ENCODE results near the gene PROS1. TPM values are rescaled to one million over a fixed set of nuclear protein-coding genes. Genes with fewer than 3 reads are reported as not detected.
"Not testable (repeated sequence)": the region's sequence is repeated elsewhere in the genome, so short reads cannot be mapped to it uniquely, and the experiment has no call there.

The PROS1 gene
- polyA plus RNA-seq, 1 donor from 2014 or later = 2.8 TPM

GRCh38 chr3:93855401-93855800 lies 118.3 kb downstream of the PROS1 start:
- H3K36me3 ChIP-seq (ENCODE audit: insufficient read depth, low read length) = no peaks in the 10 kb centered on the region
- H3K4me2 ChIP-seq (ENCODE audit: low read length) = no peak overlapping the region
- no peaks in the 10 kb centered on the region for H3K79me2 ChIP-seq (replicated peaks; ENCODE audit: insufficient read depth, low read length)
- H3K4me3 ChIP-seq (ENCODE audit: low read length) = no peak overlapping the region
- H3K9me2 ChIP-seq (ENCODE audit: insufficient read depth, low read length) = no peaks in the 10 kb centered on the region
- no peaks in the 10 kb centered on the region for H3K27me3 ChIP-seq (ENCODE audit: insufficient read depth, low read depth, low read length)
- no peak overlapping the region for H3K27ac ChIP-seq (ENCODE audit: low read length)
- no peaks in the 10 kb centered on the region for H3F3A ChIP-seq (ENCODE audit: insufficient read depth, low read length, poor library complexity, severe bottlenecking)
- TF ChIP-seq TAF1 (IDR thresholded peaks at IDR 0.05; ENCODE audit: low read depth) (no peak), SMC3 (conservative IDR thresholded peaks at IDR 0.05; ENCODE audit: poor library complexity) (no peak), EZH2 (IDR thresholded peaks at IDR 0.05; ENCODE audit: borderline replicate concordance, insufficient read depth, low read length, poor library complexity, severe bottlenecking) (no peak), POLR2AphosphoS5 (IDR thresholded peaks at IDR 0.05) (no peak)
- no peak overlapping the region for H3K9ac ChIP-seq (ENCODE audit: low read length)
- peaks cover 5% of the 10 kb centered on the region for H3K9me3 ChIP-seq (ENCODE audit: low read length)
- H2AFZ ChIP-seq (ENCODE audit: low read depth, low read length) = no peak overlapping the region
- no peaks in the 10 kb centered on the region for H4K20me1 ChIP-seq (ENCODE audit: insufficient read depth)

GRCh38 chr3:93852228-93852627 lies 121.5 kb downstream of the PROS1 start:
- H2AFZ ChIP-seq (ENCODE audit: low read depth, low read length); H3K36me3 ChIP-seq (ENCODE audit: insufficient read depth, low read length); H3K4me3 ChIP-seq (ENCODE audit: low read length); H3K9ac ChIP-seq (ENCODE audit: low read length); H3F3A ChIP-seq (ENCODE audit: insufficient read depth, low read length, poor library complexity, severe bottlenecking); H3K9me2 ChIP-seq (ENCODE audit: insufficient read depth, low read length); H4K20me1 ChIP-seq (ENCODE audit: insufficient read depth); H3K27me3 ChIP-seq (ENCODE audit: insufficient read depth, low read depth, low read length); H3K4me2 ChIP-seq (ENCODE audit: low read length); H3K9me3 ChIP-seq (ENCODE audit: low read length); H3K79me2 ChIP-seq (replicated peaks; ENCODE audit: insufficient read depth, low read length); H3K27ac ChIP-seq (ENCODE audit: low read length): not testable (repeated sequence)

GRCh38 chr3:93843981-93844380 lies 129.7 kb downstream of the PROS1 start:
- Histone ChIP-seq H4K20me1 (ENCODE audit: insufficient read depth) (no peaks in the 10 kb centered on the region), H3K4me2 (ENCODE audit: low read length) (no peak overlapping the region), H3K9ac (ENCODE audit: low read length) (no peak overlapping the region), H3K79me2 (replicated peaks; ENCODE audit: insufficient read depth, low read length) (no peaks in the 10 kb centered on the region), H3K27me3 (ENCODE audit: insufficient read depth, low read depth, low read length) (no peaks in the 10 kb centered on the region), H2AFZ (ENCODE audit: low read depth, low read length) (no peak overlapping the region), H3K9me2 (ENCODE audit: insufficient read depth, low read length) (no peaks in the 10 kb centered on the region), H3F3A (ENCODE audit: insufficient read depth, low read length, poor library complexity, severe bottlenecking) (no peaks in the 10 kb centered on the region), H3K4me3 (ENCODE audit: low read length) (no peak overlapping the region), H3K27ac (ENCODE audit: low read length) (no peak overlapping the region), H3K9me3 (ENCODE audit: low read length) (no peaks in the 10 kb centered on the region), H3K36me3 (ENCODE audit: insufficient read depth, low read length) (no peaks in the 10 kb centered on the region)
- TF ChIP-seq POLR2AphosphoS5 (IDR thresholded peaks at IDR 0.05) = no peak
- no peak for TF ChIP-seq CTCF (IDR thresholded peaks at IDR 0.05; ENCODE audit: poor library complexity, severe bottlenecking)
- TF ChIP-seq EZH2 (IDR thresholded peaks at IDR 0.05; ENCODE audit: borderline replicate concordance, insufficient read depth, low read length, poor library complexity, severe bottlenecking) = no peak
- TF ChIP-seq REST (IDR thresholded peaks at IDR 0.05; ENCODE audit: borderline replicate concordance) = no peak
- no peak for TF ChIP-seq SMC3 (conservative IDR thresholded peaks at IDR 0.05; ENCODE audit: poor library complexity)
- TF ChIP-seq MXI1 (conservative IDR thresholded peaks at IDR 0.05; ENCODE audit: poor library complexity, severe bottlenecking) = no peak
- TF ChIP-seq TAF1 (IDR thresholded peaks at IDR 0.05; ENCODE audit: low read depth) = no peak
- TF ChIP-seq EP300 (conservative IDR thresholded peaks at IDR 0.05; ENCODE audit: poor library complexity, severe bottlenecking) = no peak
- no peak for TF ChIP-seq RAD21 (conservative IDR thresholded peaks at IDR 0.05)

GRCh38 chr3:93839193-93839592 lies 134.5 kb downstream of the PROS1 start:
- not testable (repeated sequence) for H3K9me2 ChIP-seq (ENCODE audit: insufficient read depth, low read length); H3K36me3 ChIP-seq (ENCODE audit: insufficient read depth, low read length); H2AFZ ChIP-seq (ENCODE audit: low read depth, low read length); H3F3A ChIP-seq (ENCODE audit: insufficient read depth, low read length, poor library complexity, severe bottlenecking); H3K9ac ChIP-seq (ENCODE audit: low read length); H3K27me3 ChIP-seq (ENCODE audit: insufficient read depth, low read depth, low read length); H3K27ac ChIP-seq (ENCODE audit: low read length); H4K20me1 ChIP-seq (ENCODE audit: insufficient read depth); H3K9me3 ChIP-seq (ENCODE audit: low read length); H3K4me2 ChIP-seq (ENCODE audit: low read length); H3K79me2 ChIP-seq (replicated peaks; ENCODE audit: insufficient read depth, low read length); H3K4me3 ChIP-seq (ENCODE audit: low read length)

All from neural cell (in vitro differentiated cells).